HEK293 (cell line): Measurements from ENCODE around the gene KBTBD13.

Experiments used
- CTCF ChIA-PET: fragments of 350-600 bp; formaldehyde crosslinking; extraction: SDS; loops from one replicate; lab custom pipeline; 2021; ENCODE audit warnings: antibody characterized with exemption; lab: Yijun Ruan, JAX
- POLR2A ChIA-PET: fragments of 300-600 bp; formaldehyde crosslinking; extraction: SDS; loops from one replicate; lab custom pipeline; 2020; ENCODE audit warnings: antibody characterized with exemption, inconsistent platforms; lab: Yijun Ruan, JAX
- H3K27ac ChIP-seq: fragments of 200-500 bp; sonication (Bioruptor generic); 2 replicates; pipeline ENCODE4 v1.5.1; 2014; ENCODE audit warnings: low read depth, low read length, control low read depth, inconsistent platforms; ENCODE audit errors: extremely low read depth
- H3K36me3 ChIP-seq, 2 experiments: fragments of 200-500 bp in 1 of 2; sonication (Bioruptor generic) in 1 of 2; 1 replicate in 1 of 2; 2 replicates in 1 of 2; pipeline ENCODE4 v1.5.1; 2014 to 2017; ENCODE audit warnings: inconsistent platforms in 2 of 2, low read length in 2 of 2; ENCODE audit not compliant: control insufficient read depth in 2 of 2, insufficient read depth in 1 of 2
- H3K4me1 ChIP-seq: fragments of 200-500 bp; sonication (Bioruptor generic); 2 replicates; pipeline ENCODE4 v1.5.1; 2014; ENCODE audit warnings: mild to moderate bottlenecking, low read length, inconsistent platforms; ENCODE audit not compliant: control insufficient read depth, insufficient read depth
- H3K4me3 ChIP-seq: 2 replicates; pipeline ENCODE4 v1.5.1; 2011; ENCODE audit warnings: low read depth, mild to moderate bottlenecking, control low read depth, low read length, moderate library complexity
- H3K9me3 ChIP-seq: fragments of 200-500 bp; sonication (Bioruptor generic); 2 replicates; pipeline ENCODE4 v1.5.1; 2014; ENCODE audit warnings: low read depth, low read length, inconsistent platforms; ENCODE audit not compliant: control insufficient read depth, insufficient read depth
- FEZF1 ChIP-seq: fragments of 450-650 bp; formaldehyde crosslinking; IDR thresholded peaks from 2 replicates; pipeline ENCODE4 v1.5.1; 2016; ENCODE audit warnings: missing biosample characterization, missing genetic modification characterization
- KLF1 ChIP-seq: fragments of 450-650 bp; formaldehyde crosslinking; IDR thresholded peaks from 2 replicates; pipeline ENCODE4 v1.5.1; 2016; ENCODE audit warnings: missing biosample characterization, missing genetic modification characterization
- ZBTB20 ChIP-seq: fragments of 450-650 bp; formaldehyde crosslinking; IDR thresholded peaks from 2 replicates; pipeline ENCODE4 v1.5.1; 2016; ENCODE audit warnings: missing biosample characterization, missing genetic modification characterization
- ZIC2 ChIP-seq: fragments of 450-650 bp; formaldehyde crosslinking; IDR thresholded peaks from 2 replicates; pipeline ENCODE4 v1.5.1; 2016; ENCODE audit warnings: missing biosample characterization, missing genetic modification characterization
- ZNF146 ChIP-seq: fragments of 450-650 bp; formaldehyde crosslinking; IDR thresholded peaks from 2 replicates; pipeline ENCODE4 v1.5.1; 2016; ENCODE audit warnings: missing biosample characterization, missing genetic modification characterization
- ZNF155 ChIP-seq: fragments of 450-650 bp; formaldehyde crosslinking; IDR thresholded peaks from 2 replicates; pipeline ENCODE4 v1.5.1; 2016; ENCODE audit warnings: missing biosample characterization, missing genetic modification characterization
- ZNF18 ChIP-seq: fragments of 450-650 bp; formaldehyde crosslinking; IDR thresholded peaks from 2 replicates; pipeline ENCODE4 v1.5.1; 2016; ENCODE audit warnings: missing biosample characterization, missing genetic modification characterization
- ZNF202 ChIP-seq: fragments of 450-650 bp; formaldehyde crosslinking; IDR thresholded peaks from 2 replicates; pipeline ENCODE4 v1.5.1; 2016; ENCODE audit warnings: missing biosample characterization, missing genetic modification characterization, borderline replicate concordance
- ZNF280D ChIP-seq: fragments of 450-650 bp; formaldehyde crosslinking; IDR thresholded peaks from 2 replicates; pipeline ENCODE4 v1.5.1; 2016; ENCODE audit warnings: missing biosample characterization, missing genetic modification characterization
- ZNF398 ChIP-seq: fragments of 450-650 bp; formaldehyde crosslinking; IDR thresholded peaks from 2 replicates; pipeline ENCODE4 v1.5.1; 2017; ENCODE audit warnings: missing biosample characterization, missing genetic modification characterization
- ZNF544 ChIP-seq: fragments of 450-650 bp; formaldehyde crosslinking; IDR thresholded peaks from 2 replicates; pipeline ENCODE4 v1.5.0; 2017; ENCODE audit warnings: missing biosample characterization, missing genetic modification characterization
- ZNF585B ChIP-seq: fragments of 450-650 bp; formaldehyde crosslinking; IDR thresholded peaks from 2 replicates; pipeline ENCODE4 v1.5.1; 2016; ENCODE audit warnings: missing biosample characterization, missing genetic modification characterization
- ZNF837 ChIP-seq: fragments of 450-650 bp; formaldehyde crosslinking; IDR thresholded peaks from 2 replicates; pipeline ENCODE4 v1.5.1; 2016; ENCODE audit warnings: missing biosample characterization, missing genetic modification characterization

Gene KBTBD13

GRCh38 chr15:65089206-65089824, 12.8 kb downstream of the KBTBD13 start:
- no peaks in the 10 kb centered on the region for H3K9me3 ChIP-seq
- ChIA-PET POLR2A (no interaction called here), CTCF (interaction anchor here (1.0 kb wide), 1 partner anchor 12 kb away, joined by 6 read pairs; no protein-coding TSS in a partner anchor)
- no peak overlapping the region for H3K4me3 ChIP-seq
- no peak overlapping the region for H3K27ac ChIP-seq
- no peaks in the 10 kb centered on the region for H3K4me1 ChIP-seq
- no peak for TF ChIP-seq ZNF146
- TF ChIP-seq ZNF155 (tag by site-specific recombination), result no peak
- no peak for TF ChIP-seq ZNF202 (tag by site-specific recombination)
- peak; percentile 26; the same call in 1 of the 2 replicates for TF ChIP-seq ZIC2 (tag by site-specific recombination)
- no peak for TF ChIP-seq ZNF398 (tag by site-specific recombination)
- no peak for TF ChIP-seq ZNF544
- no peak for TF ChIP-seq ZNF585B (tag by site-specific recombination)
- TF ChIP-seq ZNF280D (tag by site-specific recombination), result no peak
- no peaks in the 10 kb centered on the region for H3K36me3 ChIP-seq

GRCh38 chr15:65091946-65092770, 15.6 kb downstream of the KBTBD13 start:
- Histone ChIP-seq H3K27ac (no peak overlapping the region), H3K4me1 (no peaks in the 10 kb centered on the region), H3K36me3 (peaks cover 0 to 1% of the 10 kb centered on the region in 2 experiments; a peak in 1 of 3 replicates), H3K4me3 (no peak overlapping the region), H3K9me3 (no peaks in the 10 kb centered on the region)
- POLR2A ChIA-PET, result no interaction called here
- CTCF ChIA-PET, result interaction anchor here (0.5 kb wide), 1 partner anchor 8 kb away, joined by 3 read pairs; no protein-coding TSS in a partner anchor
- TF ChIP-seq FEZF1 (tag by site-specific recombination), result no peak
- TF ChIP-seq ZNF18, result no peak
- TF ChIP-seq KLF1 (tag by site-specific recombination), result no peak
- no peak for TF ChIP-seq ZBTB20 (tag by site-specific recombination)
- TF ChIP-seq ZNF837 (tag by site-specific recombination), result no peak
